ENCODE results near the gene TRAPPC5. TPM values are rescaled to one million over a fixed set of nuclear protein-coding genes. Genes with fewer than 3 reads are reported as not detected.

Gene TRAPPC5
- polyA plus RNA-seq, 1 experiment = 42.1 TPM

- Histone ChIP-seq H3K27me3 (ENCODE audit: control insufficient read depth, insufficient read depth, low read length) (peaks cover 3% of the 10 kb centered on the region), H3K4me3 (ENCODE audit: low read depth, low read length) (no peak overlapping the region), H3K27ac (ENCODE audit: low read depth, low read length) (no peak overlapping the region), H3K9me3 (ENCODE audit: control insufficient read depth, insufficient read depth, low read length) (peaks cover 2% of the 10 kb centered on the region; the same call in 1 of the 2 replicates)
- ChIA-PET POLR2A (no interaction called here), CTCF (interaction anchor here (2.1 to 4.8 kb wide), 3 partner anchors 27 to 325 kb away, joined by 5 to 18 read pairs (median 16); no protein-coding TSS in a partner anchor)
- no peak for TF ChIP-seq CTCF (IDR thresholded peaks at IDR 0.05; ENCODE audit: low read depth, low read length)
- no peak for DNase-seq (ENCODE audit: low read depth, low spot score)
Measured at GRCh38 chr19:7678971-7679751, 1.5 kb upstream of the TRAPPC5 start.

- peaks cover 3% of the 10 kb centered on the region for H3K27me3 ChIP-seq (ENCODE audit: control insufficient read depth, insufficient read depth, low read length)
- DNase-seq (ENCODE audit: low read depth, low spot score) = no peak
- CTCF ChIA-PET = interaction anchor here (0.6 to 2.2 kb wide), 13 partner anchors 8 to 951 kb away, joined by 3 to 80 read pairs (median 6); partner anchors contain the start of genes PET100, RETN and XAB2
- no peak overlapping the region for H3K27ac ChIP-seq (ENCODE audit: low read depth, low read length)
- H3K4me3 ChIP-seq (ENCODE audit: low read depth, low read length) = peak overlapping the region; percentile 53
- TF ChIP-seq CTCF (IDR thresholded peaks at IDR 0.05; ENCODE audit: low read depth, low read length) = no peak
- POLR2A ChIA-PET = interaction anchor here (0.8 to 0.9 kb wide), 2 partner anchors 30 to 51 kb away, joined by 3 to 11 read pairs; partner anchors contain the start of genes PET100 and XAB2
- H3K9me3 ChIP-seq (ENCODE audit: control insufficient read depth, insufficient read depth, low read length) = no peaks in the 10 kb centered on the region; the same call in 1 of the 2 replicates
Measured at GRCh38 chr19:7679771-7680605, 645 bp upstream of the TRAPPC5 start.

- POLR2A ChIA-PET = interaction anchor here (0.5 to 1.0 kb wide), 6 partner anchors 29 to 143 kb away, joined by 3 to 11 read pairs (median 4); partner anchors contain the start of genes PET100 and XAB2
- peak; percentile 21 for DNase-seq (ENCODE audit: low read depth, low spot score)
Measured at GRCh38 chr19:7681340-7682174, 924 bp downstream of the TRAPPC5 start.

More at GRCh38 chr19:7681340-7682174, 924 bp downstream of the TRAPPC5 start:
- peaks cover 3% of the 10 kb centered on the region for H3K27me3 ChIP-seq (ENCODE audit: control insufficient read depth, insufficient read depth, low read length)
- peak overlapping the region; percentile 92 for H3K4me3 ChIP-seq (ENCODE audit: low read depth, low read length)
- no peaks in the 10 kb centered on the region; the same call in 1 of the 2 replicates for H3K9me3 ChIP-seq (ENCODE audit: control insufficient read depth, insufficient read depth, low read length)
- peak; percentile 68 for TF ChIP-seq CTCF (IDR thresholded peaks at IDR 0.05; ENCODE audit: low read depth, low read length)
- CTCF ChIA-PET = interaction anchor here (0.5 to 2.2 kb wide), 42 partner anchors 8 to 582 kb away, joined by 3 to 80 read pairs (median 4); partner anchors contain the start of genes FCER2, INSR, PET100 and RETN
- H3K27ac ChIP-seq (ENCODE audit: low read depth, low read length) = peak overlapping the region; percentile 39

Measured in AG04450 (cell line).